Left forelimb (tissue), 1 donor: ENCODE measurements around the gene KDM3B.
A peak's percentile ranks its signal among the peaks of the same experiment; 100 is the strongest.
"Not testable (repeated sequence)": the region's sequence is repeated elsewhere in the genome, so short reads cannot be mapped to it uniquely, and the experiment has no call there.

ENCODE experiments used
- DNase-seq: peaks from one replicate; pipeline ENCODE4 v3.0.0-alpha.2; 2018; ENCODE audit warnings: low spot score

The KDM3B gene

DNA sequence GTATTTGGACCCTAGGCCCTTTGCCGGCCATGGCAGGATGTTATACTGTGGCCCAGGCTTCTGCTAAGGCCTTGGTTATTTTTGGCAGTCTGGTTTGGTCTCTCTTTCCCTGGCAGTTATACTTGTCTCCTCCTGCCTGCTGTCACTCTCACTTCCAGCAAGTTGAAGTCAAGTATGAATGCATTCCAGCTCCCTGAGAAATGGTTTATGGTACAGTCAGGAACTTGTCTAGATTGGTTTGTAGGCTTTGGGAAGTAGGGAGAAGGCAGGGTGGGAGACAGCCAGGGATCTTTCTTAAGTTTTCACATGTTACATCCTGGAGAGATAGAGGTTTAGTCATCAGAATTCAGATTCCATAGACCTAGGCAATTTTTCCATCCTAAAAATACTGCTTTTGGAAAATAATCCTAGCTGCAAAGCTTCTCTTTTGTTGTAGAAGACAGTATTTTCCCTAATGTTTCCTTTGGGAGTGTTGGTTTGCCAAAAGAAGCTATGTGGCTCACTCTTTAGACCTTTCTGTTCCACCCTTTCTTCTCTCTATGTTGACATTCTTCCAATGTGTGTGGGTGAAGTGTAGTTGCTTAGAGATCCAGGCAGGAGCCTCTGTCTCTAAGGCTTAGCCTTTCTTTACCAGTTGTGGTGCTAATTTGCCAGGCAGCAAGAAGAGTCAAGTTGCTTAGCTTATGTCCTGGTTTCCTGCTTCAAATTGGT, 2.5 kb upstream of the KDM3B start:
- DNase-seq, result no peak

- no peak for DNase-seq
Observed at GRCh38 chr5:138350563-138350890, 2.0 kb upstream of the KDM3B start.

DNA sequence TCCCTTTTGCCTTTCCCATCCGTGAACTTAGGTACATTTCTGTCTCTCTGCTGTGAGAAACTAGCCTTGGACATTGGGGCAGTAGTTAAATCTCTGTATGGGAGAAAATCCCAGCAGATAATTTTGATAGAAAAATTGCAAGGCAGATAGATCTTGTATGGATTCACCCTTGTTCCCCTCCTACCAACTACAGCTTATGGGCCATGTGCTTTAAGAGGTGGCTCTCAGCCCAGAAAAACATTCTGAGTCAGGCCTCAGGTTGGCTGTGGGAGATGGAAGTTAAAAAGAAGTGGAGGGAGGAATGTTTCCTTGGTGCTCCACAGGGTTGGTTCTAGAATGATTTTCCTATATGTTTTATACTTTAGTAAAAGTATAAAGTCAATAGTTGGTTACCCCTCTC, 1.4 kb upstream of the KDM3B start:
- DNase-seq, result no peak

- DNase-seq, result no peak
Observed at GRCh38 chr5:138351517-138351916, 968 bp upstream of the KDM3B start.

DNA sequence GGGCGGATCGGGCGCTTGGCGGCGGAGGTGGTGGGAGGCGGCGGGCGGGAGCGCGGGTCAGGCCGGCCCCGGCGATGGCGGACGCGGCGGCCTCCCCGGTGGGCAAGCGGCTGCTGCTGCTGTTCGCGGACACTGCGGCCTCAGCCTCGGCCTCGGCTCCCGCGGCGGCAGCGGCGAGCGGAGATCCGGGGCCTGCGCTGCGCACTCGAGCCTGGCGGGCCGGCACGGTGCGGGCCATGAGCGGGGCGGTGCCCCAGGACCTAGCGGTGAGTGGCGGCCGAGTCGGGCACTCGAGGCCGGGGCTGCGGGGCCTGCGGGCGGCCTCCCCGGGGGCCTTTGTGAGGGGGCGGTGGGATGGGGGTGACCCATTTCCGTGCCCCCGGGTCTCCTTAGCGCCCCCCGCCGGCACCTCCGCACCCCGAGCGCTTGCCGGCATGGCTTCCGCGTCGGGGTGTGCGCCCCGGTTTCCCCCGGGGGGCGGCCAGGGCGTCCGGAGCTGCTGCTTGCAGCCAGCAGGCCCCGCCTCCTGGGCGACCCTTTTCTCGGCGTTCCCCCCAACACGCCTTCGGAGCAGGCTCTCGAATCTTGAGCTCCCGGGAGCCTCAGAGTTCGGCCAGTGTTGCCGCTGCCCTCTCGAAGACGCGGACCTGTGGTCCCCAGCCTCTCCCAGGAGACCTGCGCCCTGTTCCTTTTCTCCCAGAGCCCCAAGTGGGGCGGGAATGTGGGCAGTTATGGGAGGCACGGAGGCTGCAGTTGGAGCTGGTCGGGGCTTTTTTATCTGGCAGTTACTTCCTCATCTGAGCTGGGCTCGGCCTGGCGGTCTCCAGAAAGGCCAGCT, 456 bp downstream of the KDM3B start:
- peak; percentile 89 for DNase-seq

- DNase-seq, result no peak
Observed at GRCh38 chr5:138353560-138354080, 1.1 kb downstream of the KDM3B start.

DNA sequence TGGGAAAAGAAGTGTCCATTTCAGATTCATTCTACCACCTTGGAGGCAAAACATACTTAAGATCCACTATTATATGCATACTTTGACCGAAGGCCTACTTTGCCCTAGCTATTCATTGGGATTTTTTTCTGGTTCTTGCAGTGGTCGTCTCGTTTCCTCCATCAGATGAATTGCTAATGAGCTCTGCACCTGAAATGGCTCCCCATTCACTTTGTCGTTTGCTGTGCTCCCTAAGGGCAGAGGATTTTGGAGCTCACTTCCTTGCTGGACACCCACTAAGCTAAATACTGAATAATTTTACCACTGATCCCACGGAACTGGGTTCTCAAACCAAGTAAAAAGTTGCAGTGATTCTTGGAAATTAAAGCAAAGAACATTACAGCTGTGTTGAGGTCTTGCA, 1.9 kb downstream of the KDM3B start:
- no peak for DNase-seq

DNA sequence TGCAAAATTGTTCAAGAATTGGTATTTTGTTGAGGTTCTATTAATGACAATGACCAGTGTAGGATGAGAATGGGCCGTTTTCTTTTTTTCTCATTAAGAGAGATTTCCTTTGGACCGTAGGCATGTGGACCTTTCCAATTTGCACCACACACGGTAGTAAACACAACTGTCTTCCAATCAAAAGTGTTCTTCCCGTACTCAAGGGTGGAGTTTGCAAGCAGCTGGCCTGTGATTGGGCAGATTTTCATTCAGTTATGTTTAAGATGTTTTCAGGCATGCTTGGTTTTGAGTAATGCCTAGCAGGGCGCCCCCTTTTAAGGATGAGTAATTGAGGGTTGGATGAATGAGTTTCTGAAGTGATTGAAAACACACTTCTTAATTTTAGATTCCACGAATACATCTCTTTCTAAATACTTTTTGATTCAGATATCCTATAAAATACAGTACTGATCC, 2.5 kb downstream of the KDM3B start:
- DNase-seq, result no peak

DNA sequence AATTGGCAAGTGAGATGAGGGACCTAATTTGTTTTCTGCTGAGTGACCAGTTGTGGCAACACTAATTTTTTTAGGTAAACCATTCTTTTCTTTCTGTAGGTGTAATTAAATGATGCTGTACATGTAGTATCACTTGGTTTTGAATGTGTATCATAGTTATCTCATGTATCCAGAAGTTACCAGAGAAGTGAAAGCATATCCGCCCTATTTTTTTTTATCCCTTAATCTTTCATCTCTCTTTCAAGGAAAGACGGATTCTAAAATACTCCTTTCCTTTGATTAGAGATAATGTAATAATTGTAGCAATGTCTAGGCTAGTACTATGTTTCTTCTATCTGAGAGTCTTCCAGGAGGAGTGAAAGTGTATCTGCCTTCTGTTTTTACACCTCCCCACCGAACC, 7.1 kb downstream of the KDM3B start:
- no peak for DNase-seq

DNA sequence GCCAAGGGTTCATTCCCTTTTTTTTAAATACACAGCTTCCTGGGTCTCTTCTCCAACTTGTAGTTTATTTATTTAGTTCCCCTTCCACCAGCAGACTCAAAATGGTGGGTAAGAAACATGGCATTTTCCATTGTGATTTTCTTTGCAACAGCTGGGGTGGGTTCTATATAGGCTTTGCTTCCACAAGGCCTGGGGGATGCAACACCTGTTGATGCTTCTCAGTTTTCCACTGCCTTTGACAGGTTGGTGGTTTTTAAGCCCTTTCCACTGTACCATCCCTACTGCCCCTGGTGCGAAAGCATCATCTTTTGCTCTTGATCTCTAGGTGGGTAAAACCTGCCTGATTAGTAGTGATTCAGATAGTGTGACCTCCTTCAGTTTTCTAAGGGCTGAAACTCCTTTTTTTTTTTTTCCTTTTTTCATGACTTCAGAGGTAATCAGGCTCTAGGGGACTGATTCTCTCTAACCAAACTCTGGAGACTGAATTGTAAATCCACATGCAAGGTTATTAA, 8.5 kb downstream of the KDM3B start:
- DNase-seq, result no peak

DNA sequence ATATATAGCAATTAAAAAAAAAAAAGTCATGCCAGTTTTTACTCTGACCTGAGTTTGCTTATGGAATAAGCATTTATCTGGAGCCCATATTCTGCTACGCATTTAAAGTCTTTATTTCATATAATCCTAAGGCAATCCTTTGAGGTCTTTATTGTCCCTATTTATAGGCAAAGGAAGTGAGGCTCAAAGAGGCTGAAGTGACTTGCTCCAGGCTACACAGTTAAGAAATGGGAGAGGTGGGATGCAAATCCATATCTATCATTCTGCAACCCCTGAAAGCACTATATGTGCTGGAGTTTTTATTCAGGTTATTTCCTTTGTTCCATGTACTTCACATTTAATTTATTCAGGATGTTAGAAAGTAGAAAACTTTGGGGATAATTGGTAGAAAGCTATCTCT, 12.1 kb downstream of the KDM3B start:
- no peak for DNase-seq

DNA sequence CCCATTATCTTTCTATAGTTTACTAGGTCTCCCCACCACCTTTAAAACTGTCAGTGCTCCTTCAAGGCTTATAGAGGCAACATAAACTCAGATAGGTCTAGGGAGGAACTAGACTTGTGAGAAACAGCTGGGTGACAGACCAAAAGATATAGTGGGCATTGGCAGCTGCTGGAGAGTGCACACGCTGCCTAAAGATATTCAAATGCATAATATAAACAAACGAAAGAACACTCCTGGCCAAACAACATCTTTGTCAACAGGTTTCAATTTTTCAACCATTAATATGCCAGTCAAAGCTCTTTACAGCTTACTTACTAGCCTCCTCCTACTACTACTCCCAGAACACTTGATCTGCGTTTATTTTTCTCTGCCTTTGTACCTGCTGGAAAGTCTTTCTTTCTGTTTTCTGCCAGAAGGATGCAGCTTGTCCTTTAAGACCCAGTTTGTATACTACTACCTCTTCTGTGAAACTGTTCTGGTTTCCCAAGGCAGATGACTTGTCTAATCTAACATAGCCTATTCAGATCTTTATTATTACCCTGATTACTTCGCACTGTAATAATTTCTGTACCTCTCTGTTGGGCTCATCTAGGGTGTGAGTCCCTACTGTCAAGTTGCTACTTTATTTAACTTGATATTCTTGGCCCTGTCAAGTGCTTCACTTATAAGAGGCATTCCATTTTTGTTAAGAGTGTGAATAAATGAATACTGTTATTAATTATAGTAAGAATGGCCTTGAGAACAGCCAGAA, 14.3 kb downstream of the KDM3B start:
- no peak for DNase-seq

GRCh38 chr5:138369261-138369660, 16.8 kb downstream of the KDM3B start:
- no peak for DNase-seq

GRCh38 chr5:138369706-138370105, 17.2 kb downstream of the KDM3B start:
- no peak for DNase-seq

DNA sequence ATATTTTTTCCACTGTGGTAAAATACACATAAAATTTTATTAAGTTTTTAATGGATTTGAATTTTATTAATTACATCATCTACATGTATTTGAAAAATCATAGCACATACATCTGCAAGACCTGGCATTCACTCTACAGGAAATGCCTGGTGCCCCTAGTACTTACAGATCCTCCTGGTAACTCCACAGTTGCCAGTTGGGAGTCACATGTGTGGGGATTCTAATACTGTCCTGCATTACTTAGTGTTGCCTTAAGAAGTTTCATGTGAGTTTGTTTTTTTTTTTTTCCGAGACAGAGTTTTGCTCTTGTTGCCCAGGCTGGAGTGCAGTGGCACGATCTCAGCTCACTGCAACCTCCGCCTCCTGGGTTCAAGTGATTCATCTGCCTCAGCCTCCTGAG, 18.1 kb downstream of the KDM3B start:
- DNase-seq, result no peak

DNA sequence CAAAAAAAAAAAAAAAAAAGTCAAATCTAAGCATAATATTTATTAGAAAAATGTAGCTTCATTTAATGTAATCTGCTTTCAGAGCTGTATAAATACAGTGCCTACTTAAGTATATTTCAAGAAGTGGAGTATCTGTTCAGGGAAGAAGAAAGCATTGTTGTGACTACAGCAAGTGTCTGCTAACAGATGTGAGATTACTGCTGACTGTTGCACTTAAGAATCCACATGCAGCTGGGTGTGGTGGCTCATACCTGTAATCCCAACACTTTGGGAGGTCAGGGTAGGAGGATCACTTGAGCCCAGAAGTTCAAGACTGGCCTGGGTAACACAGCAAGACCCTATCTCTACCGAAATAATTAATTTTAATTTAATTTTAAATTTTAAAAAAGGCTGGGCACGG, 19.0 kb downstream of the KDM3B start:
- DNase-seq, result no peak

GRCh38 chr5:138372225-138372624, 19.7 kb downstream of the KDM3B start:
- DNase-seq, result no peak

- DNase-seq, result no peak
Observed at GRCh38 chr5:138372653-138373052, 20.2 kb downstream of the KDM3B start.

DNA sequence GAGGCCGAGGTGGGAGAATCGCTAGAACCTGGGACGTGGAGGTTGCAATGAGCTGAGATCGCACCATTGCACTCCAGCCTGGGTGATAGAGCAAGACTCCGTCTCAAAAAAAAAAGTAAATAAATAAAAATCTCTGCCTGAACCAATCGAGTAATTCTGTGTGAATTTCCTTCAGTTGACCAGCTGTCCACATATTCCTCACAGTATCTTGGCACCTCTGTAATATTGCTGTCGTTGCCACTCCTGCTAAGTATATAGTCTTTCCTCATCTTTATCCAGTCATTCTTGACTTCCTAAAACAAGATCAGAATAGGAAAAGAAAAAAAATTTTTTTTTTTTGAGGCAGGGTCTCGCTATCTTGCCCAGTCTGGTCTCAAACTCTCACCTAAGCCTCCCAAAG, 29.9 kb downstream of the KDM3B start:
- DNase-seq, result no peak

DNA sequence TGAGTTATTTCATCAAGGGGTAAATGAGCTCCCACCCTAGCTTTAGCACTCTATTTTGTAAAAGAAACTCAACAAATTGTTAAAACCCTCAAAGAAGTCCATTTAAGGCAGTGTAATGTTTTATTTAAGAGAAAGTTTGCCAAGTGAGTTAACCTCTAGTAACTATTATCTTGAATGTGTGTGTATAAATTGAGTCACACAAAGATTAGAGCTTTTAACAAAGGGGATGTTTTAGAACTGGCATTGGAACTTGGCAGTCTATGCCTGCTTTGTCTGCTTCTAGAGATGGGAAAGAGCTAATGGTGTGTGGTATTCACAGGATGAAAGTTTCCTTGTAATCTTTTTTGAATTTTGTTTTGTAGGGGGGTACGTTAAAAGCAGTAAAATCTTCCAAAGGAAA, 33.2 kb downstream of the KDM3B start:
- DNase-seq, result no peak

DNA sequence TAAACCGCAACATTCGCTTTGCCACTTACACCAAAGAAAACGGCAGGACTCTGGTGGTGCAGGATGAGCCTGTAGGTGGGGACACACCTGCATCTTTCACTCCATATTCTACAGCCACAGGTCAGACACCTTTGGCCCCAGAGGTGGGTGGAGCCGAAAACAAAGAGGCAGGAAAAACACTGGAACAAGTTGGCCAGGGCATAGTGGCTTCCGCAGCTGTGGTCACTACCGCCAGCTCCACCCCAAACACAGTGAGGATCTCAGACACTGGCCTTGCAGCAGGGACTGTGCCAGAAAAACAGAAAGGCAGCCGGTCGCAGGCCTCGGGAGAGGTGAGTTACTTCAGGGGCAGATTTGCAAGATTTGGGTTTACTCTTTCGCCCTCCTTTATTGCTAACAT, 33.8 kb downstream of the KDM3B start:
- no peak for DNase-seq

DNA sequence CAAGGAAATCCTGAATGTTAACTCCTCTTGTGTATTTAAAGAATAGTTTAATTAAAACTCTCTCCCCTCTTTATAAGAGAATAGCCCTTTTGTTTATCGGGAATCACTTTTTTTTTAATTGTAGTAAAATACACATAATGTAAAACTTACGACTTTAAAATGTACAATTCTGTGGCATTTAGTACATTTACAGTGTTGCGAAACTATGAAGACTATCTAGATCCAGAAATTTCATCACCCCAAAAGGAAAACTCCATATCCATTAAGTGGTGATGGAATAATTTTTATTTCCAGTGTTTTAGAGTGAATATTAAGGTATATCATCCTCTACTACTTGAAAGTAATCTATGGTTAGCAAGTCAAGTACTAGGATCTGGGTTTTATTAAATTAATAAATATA, 36.8 kb downstream of the KDM3B start:
- no peak for DNase-seq

- DNase-seq, result not testable (repeated sequence)
Observed at GRCh38 chr5:138389911-138390310, 37.4 kb downstream of the KDM3B start.
